Ishikawa (cell line): ENCODE data around the gene CCDC186.

Experiments
- EGR1 ChIP-seq: IDR thresholded peaks from 2 replicates; pipeline ENCODE4 v1.6.1; 2012
- EP300 ChIP-seq: IDR thresholded peaks from 2 replicates; pipeline ENCODE4 v1.6.1; 2012; ENCODE audit warnings: borderline replicate concordance
- MAX ChIP-seq: IDR thresholded peaks from 2 replicates; pipeline ENCODE4 v1.6.1; 2012
- TAF1 ChIP-seq: IDR thresholded peaks from 2 replicates; pipeline ENCODE4 v1.6.1; 2012; ENCODE audit warnings: low read depth, mild to moderate bottlenecking
- TCF12 ChIP-seq: IDR thresholded peaks from 2 replicates; pipeline ENCODE4 v1.6.1; 2012; ENCODE audit warnings: low read depth
- YY1 ChIP-seq: IDR thresholded peaks from 2 replicates; pipeline ENCODE4 v1.6.1; 2012; ENCODE audit warnings: low read depth

GRCh38 chr10:114215033-114215432, 41.0 kb upstream of the CCDC186 start:
- TF ChIP-seq EGR1: no peak
- TF ChIP-seq MAX: no peak
- TF ChIP-seq TAF1: no peak
- TF ChIP-seq YY1: no peak
- no peak for TF ChIP-seq TCF12
- TF ChIP-seq EP300: no peak
